ENCODE results near the gene SLC37A1.

- TF ChIP-seq CTCF (IDR thresholded peaks at IDR 0.05), result no peak
- no peak for TF ChIP-seq POLR2A (IDR thresholded peaks at IDR 0.05)
Observed at GRCh38 chr21:42552407-42553336, 39.0 kb downstream of the SLC37A1 start.

Data from uterus (tissue), 2 donors.